ENCODE data around the gene ZP3. TPM values are rescaled to one million over a fixed set of nuclear protein-coding genes. Genes with fewer than 3 reads are reported as not detected.
"Not testable (repeated sequence)": the region's sequence is repeated elsewhere in the genome, so short reads cannot be mapped to it uniquely, and the experiment has no call there.

Gene ZP3
- total RNA-seq, 2 experiments from 2014 or later = 0.48 to 2.0 TPM

DNA sequence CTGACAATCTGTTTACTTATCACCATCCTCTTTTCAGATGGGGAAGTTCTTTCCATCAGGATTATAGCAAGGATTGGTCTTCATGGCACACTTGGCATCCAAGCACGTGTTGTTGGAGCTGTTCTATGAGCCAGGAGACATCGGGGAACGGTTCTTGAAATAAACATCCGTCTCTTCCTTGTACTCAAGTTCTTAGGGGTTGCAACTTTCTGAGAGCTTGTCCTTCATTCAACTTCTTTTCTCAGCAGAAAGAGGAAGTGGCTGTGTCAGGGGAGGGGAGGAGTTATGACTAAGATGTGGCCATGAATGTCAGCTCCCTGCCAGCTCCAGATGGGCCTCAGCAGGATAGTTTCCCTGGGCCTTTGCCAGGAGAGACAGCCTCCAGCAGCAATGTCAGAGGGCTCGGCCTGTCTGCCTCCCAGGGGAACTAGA is 20.8 kb downstream of the ZP3 start:
- DNase-seq (ENCODE audit: low spot score) = peak; percentile 35
- intact Hi-C loops (cut with micrococcal nuclease; ENCODE audit: unreplicated experiment); H3K4me3 ChIP-seq (ENCODE audit: low read depth, low read length, poor library complexity, severe bottlenecking); BruUV-seq (replicated peaks); POLR2A ChIA-PET; H3K9me2 ChIP-seq (ENCODE audit: insufficient read depth, low read length); H3K36me3 ChIP-seq (ENCODE audit: insufficient read depth, low read length); H3K4me1 ChIP-seq (ENCODE audit: insufficient read depth, low read length, poor library complexity, severe bottlenecking); H3K9me3 ChIP-seq (ENCODE audit: low read length); H3K79me2 ChIP-seq (ENCODE audit: insufficient read depth, low read depth, low read length); H4K20me1 ChIP-seq (ENCODE audit: insufficient read depth, low read length); CTCF ChIA-PET (ENCODE audit: unreplicated experiment): not testable (repeated sequence)
- Histone ChIP-seq H2AFZ (ENCODE audit: low read length) (peak overlapping the region; percentile 64; the same call in 1 of the 2 replicates), H3K27ac (ENCODE audit: low read depth, low read length, poor library complexity, severe bottlenecking) (peak overlapping the region; percentile 47), H3K4me2 (ENCODE audit: low read length) (peak overlapping the region; percentile 56)

DNA sequence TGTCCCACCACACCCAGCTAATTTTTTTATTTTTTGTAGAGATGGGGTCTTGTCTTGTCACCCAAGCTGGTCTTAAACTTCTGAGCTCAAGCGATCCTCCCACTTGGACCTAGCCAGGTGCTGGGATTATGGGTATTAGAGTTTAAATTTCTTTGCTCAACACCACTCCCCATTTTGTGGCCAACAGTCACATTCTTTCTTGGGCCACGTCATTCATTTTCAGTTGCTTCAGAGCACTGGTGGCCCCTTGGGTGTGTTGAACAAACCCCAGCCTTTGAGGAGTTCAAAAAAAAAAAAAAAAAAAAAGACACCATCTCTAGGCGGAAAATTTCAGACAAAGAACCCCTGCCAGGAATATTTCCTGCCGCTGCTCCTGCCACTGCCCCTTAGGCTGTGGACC is 32.3 kb downstream of the ZP3 start:
- H4K20me1 ChIP-seq (ENCODE audit: insufficient read depth, low read length); DNase-seq (ENCODE audit: low spot score); intact Hi-C loops (cut with micrococcal nuclease; ENCODE audit: unreplicated experiment); BruUV-seq (replicated peaks); H3K9me3 ChIP-seq (ENCODE audit: low read length); H3K36me3 ChIP-seq (ENCODE audit: insufficient read depth, low read length); POLR2A ChIA-PET; H3K4me2 ChIP-seq (ENCODE audit: low read length); H3K79me2 ChIP-seq (ENCODE audit: insufficient read depth, low read depth, low read length); CTCF ChIA-PET (ENCODE audit: unreplicated experiment); H3K4me3 ChIP-seq (ENCODE audit: low read depth, low read length, poor library complexity, severe bottlenecking); H3K9me2 ChIP-seq (ENCODE audit: insufficient read depth, low read length); H2AFZ ChIP-seq (ENCODE audit: low read length); H3K4me1 ChIP-seq (ENCODE audit: insufficient read depth, low read length, poor library complexity, severe bottlenecking); H3K27ac ChIP-seq (ENCODE audit: low read depth, low read length, poor library complexity, severe bottlenecking): not testable (repeated sequence)

GRCh38 chr7:76458504-76458903 is 33.8 kb downstream of the ZP3 start:
- H2AFZ ChIP-seq (ENCODE audit: low read length); H3K9me3 ChIP-seq (ENCODE audit: low read length); H3K79me2 ChIP-seq (ENCODE audit: insufficient read depth, low read depth, low read length); H3K4me1 ChIP-seq (ENCODE audit: insufficient read depth, low read length, poor library complexity, severe bottlenecking); CTCF ChIA-PET (ENCODE audit: unreplicated experiment); DNase-seq (ENCODE audit: low spot score); H3K36me3 ChIP-seq (ENCODE audit: insufficient read depth, low read length); H3K27ac ChIP-seq (ENCODE audit: low read depth, low read length, poor library complexity, severe bottlenecking); BruUV-seq (replicated peaks); H3K4me3 ChIP-seq (ENCODE audit: low read depth, low read length, poor library complexity, severe bottlenecking); intact Hi-C loops (cut with micrococcal nuclease; ENCODE audit: unreplicated experiment); POLR2A ChIA-PET; H3K9me2 ChIP-seq (ENCODE audit: insufficient read depth, low read length); H4K20me1 ChIP-seq (ENCODE audit: insufficient read depth, low read length); H3K4me2 ChIP-seq (ENCODE audit: low read length): not testable (repeated sequence)

GRCh38 chr7:76460767-76461166 is 36.0 kb downstream of the ZP3 start:
- DNase-seq (ENCODE audit: low spot score); POLR2A ChIA-PET; H4K20me1 ChIP-seq (ENCODE audit: insufficient read depth, low read length); intact Hi-C loops (cut with micrococcal nuclease; ENCODE audit: unreplicated experiment); H3K4me3 ChIP-seq (ENCODE audit: low read depth, low read length, poor library complexity, severe bottlenecking); H3K9me2 ChIP-seq (ENCODE audit: insufficient read depth, low read length); H3K4me2 ChIP-seq (ENCODE audit: low read length); H3K36me3 ChIP-seq (ENCODE audit: insufficient read depth, low read length); H2AFZ ChIP-seq (ENCODE audit: low read length); H3K27ac ChIP-seq (ENCODE audit: low read depth, low read length, poor library complexity, severe bottlenecking); H3K4me1 ChIP-seq (ENCODE audit: insufficient read depth, low read length, poor library complexity, severe bottlenecking); H3K9me3 ChIP-seq (ENCODE audit: low read length); CTCF ChIA-PET (ENCODE audit: unreplicated experiment); H3K79me2 ChIP-seq (ENCODE audit: insufficient read depth, low read depth, low read length); BruUV-seq (replicated peaks): not testable (repeated sequence)

GRCh38 chr7:76461464-76462101 is 36.8 kb downstream of the ZP3 start, which contains the start of gene DTX2:
DTX2 (plus strand) TSS chr7:76461709; CDS start chr7:76480510, 18,801 bp downstream.
- POLR2A ChIA-PET; H2AFZ ChIP-seq (ENCODE audit: low read length); H3K4me1 ChIP-seq (ENCODE audit: insufficient read depth, low read length, poor library complexity, severe bottlenecking); H3K27ac ChIP-seq (ENCODE audit: low read depth, low read length, poor library complexity, severe bottlenecking); H3K36me3 ChIP-seq (ENCODE audit: insufficient read depth, low read length); H3K9me3 ChIP-seq (ENCODE audit: low read length); H3K9me2 ChIP-seq (ENCODE audit: insufficient read depth, low read length); H4K20me1 ChIP-seq (ENCODE audit: insufficient read depth, low read length); H3K79me2 ChIP-seq (ENCODE audit: insufficient read depth, low read depth, low read length); CTCF ChIA-PET (ENCODE audit: unreplicated experiment); DNase-seq (ENCODE audit: low spot score); H3K4me2 ChIP-seq (ENCODE audit: low read length); intact Hi-C loops (cut with micrococcal nuclease; ENCODE audit: unreplicated experiment); BruUV-seq (replicated peaks): not testable (repeated sequence)
- peak within 1 kb of the TSS; percentile 65 for H3K4me3 ChIP-seq (ENCODE audit: low read depth, low read length, poor library complexity, severe bottlenecking)

DNA sequence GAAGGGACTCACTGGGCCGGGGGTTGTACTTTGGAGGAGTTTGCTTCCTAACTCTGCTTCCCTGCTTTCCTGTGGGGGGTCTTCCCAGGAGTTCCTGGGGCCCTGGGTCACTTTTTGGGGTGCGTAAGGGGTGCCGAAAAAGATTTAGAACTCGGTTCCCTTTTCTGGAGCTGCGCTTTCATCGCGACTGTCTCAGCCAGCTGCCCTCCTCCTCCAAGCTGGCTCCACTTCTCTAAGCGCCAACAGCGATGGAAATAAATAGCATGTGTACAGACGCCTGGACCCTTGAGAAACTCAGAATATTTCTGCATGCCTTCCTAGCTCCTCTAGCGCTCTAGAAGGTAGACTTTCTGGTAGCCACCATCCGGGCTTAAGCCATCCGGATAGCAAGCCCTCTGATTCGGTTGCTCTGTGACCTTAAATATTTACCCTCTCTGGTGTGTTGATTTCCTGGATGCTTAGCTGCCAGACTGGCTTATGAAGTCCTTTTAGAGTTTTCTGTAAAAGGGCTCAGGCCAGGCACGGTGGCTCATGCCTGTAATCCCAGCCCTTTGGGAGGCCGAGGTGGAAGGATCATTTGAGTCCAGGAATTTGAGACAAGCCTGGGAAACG is 37.6 kb downstream of the ZP3 start:
- H3K4me3 ChIP-seq (ENCODE audit: low read depth, low read length, poor library complexity, severe bottlenecking); H2AFZ ChIP-seq (ENCODE audit: low read length); H3K4me2 ChIP-seq (ENCODE audit: low read length); H3K9me3 ChIP-seq (ENCODE audit: low read length); H3K9me2 ChIP-seq (ENCODE audit: insufficient read depth, low read length); H3K79me2 ChIP-seq (ENCODE audit: insufficient read depth, low read depth, low read length); H4K20me1 ChIP-seq (ENCODE audit: insufficient read depth, low read length); CTCF ChIA-PET (ENCODE audit: unreplicated experiment); H3K27ac ChIP-seq (ENCODE audit: low read depth, low read length, poor library complexity, severe bottlenecking); H3K36me3 ChIP-seq (ENCODE audit: insufficient read depth, low read length); DNase-seq (ENCODE audit: low spot score); H3K4me1 ChIP-seq (ENCODE audit: insufficient read depth, low read length, poor library complexity, severe bottlenecking); POLR2A ChIA-PET; intact Hi-C loops (cut with micrococcal nuclease; ENCODE audit: unreplicated experiment): not testable (repeated sequence)
- TSS peak; percentile 57 for BruUV-seq (replicated peaks)

Measured in OCI-LY7 (cell line).